Panc1 (cell line): ENCODE data around the gene TP73.

Source experiments
- POLR2AphosphoS5 ChIP-seq: IDR thresholded peaks from 2 replicates; pipeline ENCODE4 v1.6.1; 2012; ENCODE audit warnings: mild to moderate bottlenecking, low read depth, low read length, moderate library complexity
- SIN3A ChIP-seq: IDR thresholded peaks from 2 replicates; pipeline ENCODE4 v1.6.1; 2012; ENCODE audit warnings: low read depth, mild to moderate bottlenecking, low read length, moderate library complexity, borderline replicate concordance; ENCODE audit not compliant: insufficient read depth
- TF ChIP-seq, protein P1 (sequence below): fragments of 450-650 bp; IDR thresholded peaks from 2 replicates; pipeline ENCODE4 v1.5.1; 2017; ENCODE audit warnings: mild to moderate bottlenecking
- TF ChIP-seq, protein P2 (sequence below), 2 experiments: IDR thresholded peaks; 2 replicates each; pipeline ENCODE4 v1.6.1; 2011 to 2012; ENCODE audit warnings: low read depth in 2 of 2, control low read depth in 1 of 2, low read length in 1 of 2, mild to moderate bottlenecking in 1 of 2, moderate library complexity in 1 of 2; ENCODE audit not compliant: insufficient read depth in 1 of 2

DNA sequence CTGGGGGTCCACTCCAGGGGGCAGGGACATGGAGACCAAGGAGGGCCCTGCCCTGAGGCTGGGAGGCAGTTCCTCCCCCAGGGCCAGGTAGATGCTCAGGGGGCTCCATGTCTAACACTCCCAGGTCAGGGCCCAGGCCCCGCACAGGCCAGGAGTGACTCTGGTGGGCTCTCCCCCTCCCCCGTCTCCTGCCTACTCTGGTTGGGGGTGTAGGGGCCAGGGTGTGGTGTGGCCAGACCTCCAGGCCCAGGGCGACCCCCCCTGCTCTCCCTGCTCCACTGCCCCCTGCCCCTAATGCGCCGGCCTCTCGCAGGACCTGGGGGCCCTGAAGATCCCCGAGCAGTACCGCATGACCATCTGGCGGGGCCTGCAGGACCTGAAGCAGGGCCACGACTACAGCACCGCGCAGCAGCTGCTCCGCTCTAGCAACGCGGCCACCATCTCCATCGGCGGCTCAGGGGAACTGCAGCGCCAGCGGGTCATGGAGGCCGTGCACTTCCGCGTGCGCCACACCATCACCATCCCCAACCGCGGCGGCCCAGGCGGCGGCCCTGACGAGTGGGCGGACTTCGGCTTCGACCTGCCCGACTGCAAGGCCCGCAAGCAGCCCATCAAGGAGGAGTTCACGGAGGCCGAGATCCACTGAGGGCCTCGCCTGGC, 80.2 kb downstream of the TP73 start:
- TF ChIP-seq, protein P1, sequence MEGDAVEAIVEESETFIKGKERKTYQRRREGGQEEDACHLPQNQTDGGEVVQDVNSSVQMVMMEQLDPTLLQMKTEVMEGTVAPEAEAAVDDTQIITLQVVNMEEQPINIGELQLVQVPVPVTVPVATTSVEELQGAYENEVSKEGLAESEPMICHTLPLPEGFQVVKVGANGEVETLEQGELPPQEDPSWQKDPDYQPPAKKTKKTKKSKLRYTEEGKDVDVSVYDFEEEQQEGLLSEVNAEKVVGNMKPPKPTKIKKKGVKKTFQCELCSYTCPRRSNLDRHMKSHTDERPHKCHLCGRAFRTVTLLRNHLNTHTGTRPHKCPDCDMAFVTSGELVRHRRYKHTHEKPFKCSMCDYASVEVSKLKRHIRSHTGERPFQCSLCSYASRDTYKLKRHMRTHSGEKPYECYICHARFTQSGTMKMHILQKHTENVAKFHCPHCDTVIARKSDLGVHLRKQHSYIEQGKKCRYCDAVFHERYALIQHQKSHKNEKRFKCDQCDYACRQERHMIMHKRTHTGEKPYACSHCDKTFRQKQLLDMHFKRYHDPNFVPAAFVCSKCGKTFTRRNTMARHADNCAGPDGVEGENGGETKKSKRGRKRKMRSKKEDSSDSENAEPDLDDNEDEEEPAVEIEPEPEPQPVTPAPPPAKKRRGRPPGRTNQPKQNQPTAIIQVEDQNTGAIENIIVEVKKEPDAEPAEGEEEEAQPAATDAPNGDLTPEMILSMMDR = no peak
- TF ChIP-seq POLR2AphosphoS5 = no peak
- TF ChIP-seq, protein P2, sequence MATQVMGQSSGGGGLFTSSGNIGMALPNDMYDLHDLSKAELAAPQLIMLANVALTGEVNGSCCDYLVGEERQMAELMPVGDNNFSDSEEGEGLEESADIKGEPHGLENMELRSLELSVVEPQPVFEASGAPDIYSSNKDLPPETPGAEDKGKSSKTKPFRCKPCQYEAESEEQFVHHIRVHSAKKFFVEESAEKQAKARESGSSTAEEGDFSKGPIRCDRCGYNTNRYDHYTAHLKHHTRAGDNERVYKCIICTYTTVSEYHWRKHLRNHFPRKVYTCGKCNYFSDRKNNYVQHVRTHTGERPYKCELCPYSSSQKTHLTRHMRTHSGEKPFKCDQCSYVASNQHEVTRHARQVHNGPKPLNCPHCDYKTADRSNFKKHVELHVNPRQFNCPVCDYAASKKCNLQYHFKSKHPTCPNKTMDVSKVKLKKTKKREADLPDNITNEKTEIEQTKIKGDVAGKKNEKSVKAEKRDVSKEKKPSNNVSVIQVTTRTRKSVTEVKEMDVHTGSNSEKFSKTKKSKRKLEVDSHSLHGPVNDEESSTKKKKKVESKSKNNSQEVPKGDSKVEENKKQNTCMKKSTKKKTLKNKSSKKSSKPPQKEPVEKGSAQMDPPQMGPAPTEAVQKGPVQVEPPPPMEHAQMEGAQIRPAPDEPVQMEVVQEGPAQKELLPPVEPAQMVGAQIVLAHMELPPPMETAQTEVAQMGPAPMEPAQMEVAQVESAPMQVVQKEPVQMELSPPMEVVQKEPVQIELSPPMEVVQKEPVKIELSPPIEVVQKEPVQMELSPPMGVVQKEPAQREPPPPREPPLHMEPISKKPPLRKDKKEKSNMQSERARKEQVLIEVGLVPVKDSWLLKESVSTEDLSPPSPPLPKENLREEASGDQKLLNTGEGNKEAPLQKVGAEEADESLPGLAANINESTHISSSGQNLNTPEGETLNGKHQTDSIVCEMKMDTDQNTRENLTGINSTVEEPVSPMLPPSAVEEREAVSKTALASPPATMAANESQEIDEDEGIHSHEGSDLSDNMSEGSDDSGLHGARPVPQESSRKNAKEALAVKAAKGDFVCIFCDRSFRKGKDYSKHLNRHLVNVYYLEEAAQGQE (IDR thresholded peaks at IDR 0.05; ENCODE audit: insufficient read depth in 1 of 2, low read depth in 2 of 2, low read length in 1 of 2) = no peak
- TF ChIP-seq SIN3A = no peak
